Stimulated activated CD8-positive, alpha-beta memory T cell treated with anti-CD3 and anti-CD28 coated beads, Interleukin-4, amount 100 ng/mL, for 48 hours (primary cell): Measurements from ENCODE around the gene LASP1.

Experiments used
- DNase-seq: peaks from one replicate; pipeline ENCODE4 v3.0.0-alpha.2; 2020

Gene LASP1

GRCh38 chr17:38870259-38871165, 654 bp downstream of the LASP1 start:
- DNase-seq, result peak; percentile 82

- DNase-seq, result peak; percentile 84
These were observed 1.6 kb downstream of the LASP1 start for GRCh38 chr17:38871247-38872015.

- DNase-seq, result no peak
These were observed 2.2 kb downstream of the LASP1 start for GRCh38 chr17:38872027-38872511.

GRCh38 chr17:38872671-38873385, 3.0 kb downstream of the LASP1 start:
- DNase-seq, result no peak

GRCh38 chr17:38873640-38874380, 4.0 kb downstream of the LASP1 start:
- DNase-seq, result no peak

GRCh38 chr17:38874505-38875400, 4.9 kb downstream of the LASP1 start:
- DNase-seq, result no peak

GRCh38 chr17:38875477-38876075, 5.7 kb downstream of the LASP1 start:
- DNase-seq, result no peak

GRCh38 chr17:38877130-38877851, 7.4 kb downstream of the LASP1 start:
- no peak for DNase-seq

- no peak for DNase-seq
These were observed 10.2 kb downstream of the LASP1 start for GRCh38 chr17:38879878-38880665.

GRCh38 chr17:38881600-38882191, 11.8 kb downstream of the LASP1 start:
- peak; percentile 80 for DNase-seq

- DNase-seq, result no peak
These were observed 13.0 kb downstream of the LASP1 start for GRCh38 chr17:38882870-38883269.

GRCh38 chr17:38883592-38884526, 14.0 kb downstream of the LASP1 start:
- DNase-seq, result no peak

- no peak for DNase-seq
These were observed 15.3 kb downstream of the LASP1 start for GRCh38 chr17:38885044-38885727.

GRCh38 chr17:38885728-38886642, 16.1 kb downstream of the LASP1 start:
- no peak for DNase-seq

GRCh38 chr17:38886643-38887010, 16.8 kb downstream of the LASP1 start:
- DNase-seq, result no peak

GRCh38 chr17:38888842-38889241, 19.0 kb downstream of the LASP1 start:
- DNase-seq, result no peak
